ENCODE data around the gene STARD10.

GRCh38 chr11:72798361-72798760, 4.5 kb upstream of the STARD10 start:
- no peak for TF ChIP-seq CTCF (IDR thresholded peaks at IDR 0.05)
- no peak for TF ChIP-seq POLR2A (IDR thresholded peaks at IDR 0.05)

Data from testis (tissue), 2 donors.